ENCODE results near the gene ABHD17B.

- TF ChIP-seq ZBTB7A (IDR thresholded peaks at IDR 0.05; ENCODE audit: low read depth) (no peak), EP300 (IDR thresholded peaks at IDR 0.05; ENCODE audit: borderline replicate concordance) (no peak), EGR1 (IDR thresholded peaks at IDR 0.05) (no peak)
These were observed 4.5 kb upstream of the ABHD17B start for GRCh38 chr9:71915495-71915894.

Data from Ishikawa (cell line).